Measurements from ENCODE around the gene GALNT2. TPM values are rescaled to one million over a fixed set of nuclear protein-coding genes. Genes with fewer than 3 reads are reported as not detected.

Gene GALNT2
- total RNA-seq, 1 donor from 2014 or later: 49.4 TPM

DNA sequence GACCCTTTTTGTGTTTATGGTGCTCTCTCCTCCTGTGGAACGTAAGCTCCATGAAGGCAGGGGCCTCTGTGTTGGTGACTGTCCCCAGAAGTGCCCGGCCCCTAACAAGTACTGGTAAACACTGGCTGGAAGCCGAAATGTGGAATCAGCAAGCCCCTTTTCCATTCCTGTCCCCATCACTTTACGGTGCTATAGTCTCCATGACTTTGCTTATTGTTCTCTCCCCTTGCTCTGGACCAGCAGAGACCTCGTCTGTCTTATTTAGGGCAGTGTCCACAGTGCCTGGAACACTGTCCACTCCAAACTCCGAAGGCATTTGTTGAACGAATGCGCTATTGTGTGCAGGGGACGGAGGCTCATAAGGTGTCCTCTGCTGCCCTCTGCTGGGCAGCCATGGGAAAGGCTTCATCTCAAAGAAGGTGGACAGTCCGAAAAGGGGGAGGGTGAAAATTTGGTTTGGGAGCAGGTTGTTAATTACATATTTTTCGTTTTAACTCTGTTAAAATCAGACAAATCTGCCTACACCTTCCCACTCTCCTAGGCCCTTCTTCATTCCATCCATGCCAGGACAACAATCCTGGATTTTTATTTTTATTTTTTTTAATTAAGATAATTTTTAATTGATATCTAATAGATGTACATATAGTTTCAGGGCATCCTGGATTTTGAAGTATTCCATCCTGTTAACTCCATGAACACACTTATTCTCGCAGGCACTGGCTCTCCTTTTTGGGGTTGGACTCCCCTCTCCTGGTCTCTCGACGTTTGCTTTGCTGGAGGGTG is 243.5 kb downstream of the GALNT2 start:
- peak; percentile 87 for DNase-seq

DNA sequence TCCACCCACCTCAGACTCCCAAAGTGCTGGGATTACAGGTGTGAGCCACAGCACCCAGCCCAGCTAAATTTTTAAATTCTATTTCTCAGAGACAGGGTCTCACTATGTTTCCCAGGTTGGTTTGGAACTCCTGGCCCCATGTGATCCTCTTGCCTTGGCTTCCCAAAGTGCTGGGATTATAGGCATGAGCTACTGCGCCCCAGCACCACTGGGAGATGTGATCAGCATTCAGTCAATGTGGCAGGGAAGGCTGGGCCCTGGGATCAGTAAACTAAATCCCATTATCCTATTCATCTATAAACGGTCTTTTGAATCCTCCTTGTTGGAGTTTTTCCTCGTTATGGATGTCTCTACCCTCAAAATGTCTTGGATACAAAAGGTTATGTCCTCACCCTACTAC is 245.6 kb downstream of the GALNT2 start:
- no peak for DNase-seq

- no peak for DNase-seq
These were observed 246.6 kb downstream of the GALNT2 start for GRCh38 chr1:230313453-230314141.

GRCh38 chr1:230314142-230314470 is 247.1 kb downstream of the GALNT2 start:
- DNase-seq: no peak

DNA sequence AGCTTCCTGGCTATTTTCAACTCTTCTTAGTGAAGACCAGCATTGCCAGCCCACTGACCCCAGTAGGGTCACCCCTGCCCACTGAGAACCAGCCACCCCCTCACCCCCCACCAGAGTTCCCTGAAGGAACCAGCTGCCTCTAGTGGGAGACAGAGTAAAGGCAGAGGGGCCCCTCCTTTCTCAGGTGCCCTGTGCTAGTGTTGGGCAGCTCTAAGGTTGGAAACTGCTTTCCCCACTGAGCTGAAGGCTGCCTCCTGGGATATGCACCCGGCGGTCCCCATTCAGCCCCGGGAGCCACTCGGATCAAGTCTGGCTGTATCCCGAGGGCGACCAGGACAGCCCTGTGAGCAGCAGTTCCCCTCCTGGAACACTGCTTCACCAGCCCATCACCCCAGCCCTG is 248.1 kb downstream of the GALNT2 start:
- DNase-seq: no peak

GRCh38 chr1:230316864-230317745 is 250.1 kb downstream of the GALNT2 start:
- DNase-seq: no peak

- peak; percentile 28 for DNase-seq
These were observed 251.1 kb downstream of the GALNT2 start for GRCh38 chr1:230317823-230318819.

DNA sequence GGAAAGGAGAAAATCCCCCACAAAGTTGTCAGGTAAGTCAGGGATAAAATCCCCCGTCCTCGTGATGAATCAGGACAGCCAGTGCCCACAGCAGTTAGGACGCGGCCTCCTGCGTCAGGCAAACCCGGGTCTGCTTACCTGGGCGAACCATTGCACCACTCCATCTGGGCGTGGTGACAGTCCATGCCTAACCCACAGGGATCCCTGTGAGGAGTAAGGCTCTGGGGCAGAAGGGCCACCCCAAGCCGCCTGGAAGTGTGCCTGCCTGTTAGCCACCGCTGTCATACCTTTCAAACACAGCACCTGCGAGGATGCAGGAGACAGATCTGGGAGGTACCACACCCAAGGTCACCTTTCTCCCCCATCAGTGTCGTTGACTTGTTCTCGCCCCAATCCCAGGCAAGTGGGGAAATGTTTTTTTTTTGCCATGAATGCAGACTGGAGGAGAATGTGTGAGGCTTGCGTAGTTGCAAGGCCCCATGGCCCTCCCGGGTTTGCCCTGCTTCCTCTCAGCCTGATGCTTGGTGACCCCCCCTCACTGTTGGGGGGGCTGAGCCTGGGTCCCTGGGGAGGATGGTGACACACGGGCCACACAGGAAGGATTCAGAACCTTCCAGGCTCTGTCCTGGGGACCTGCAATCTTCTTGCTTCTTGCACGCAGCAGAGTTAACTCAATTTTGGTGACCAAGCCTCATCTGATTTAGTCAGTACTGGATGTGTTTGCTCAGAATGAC is 252.1 kb downstream of the GALNT2 start:
- DNase-seq: no peak

DNA sequence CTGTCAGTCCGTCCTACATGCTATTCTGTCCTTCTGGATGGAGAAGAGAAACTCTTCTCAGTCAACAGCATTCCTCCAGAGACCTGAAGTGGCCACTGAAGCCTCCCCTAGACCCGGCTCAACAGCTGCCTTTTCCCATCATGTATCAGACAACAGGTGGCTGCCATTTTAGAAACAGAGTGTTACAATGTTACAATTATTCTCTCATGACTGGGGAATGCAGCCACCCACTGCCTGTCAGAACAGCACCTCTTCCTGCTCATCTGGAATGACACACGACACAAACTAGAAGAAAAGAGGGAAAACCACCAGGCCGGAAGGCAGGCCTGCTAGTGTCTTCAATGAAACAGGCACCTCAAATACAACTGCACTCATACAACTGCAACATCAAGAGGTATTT is 253.8 kb downstream of the GALNT2 start:
- DNase-seq: no peak

DNA sequence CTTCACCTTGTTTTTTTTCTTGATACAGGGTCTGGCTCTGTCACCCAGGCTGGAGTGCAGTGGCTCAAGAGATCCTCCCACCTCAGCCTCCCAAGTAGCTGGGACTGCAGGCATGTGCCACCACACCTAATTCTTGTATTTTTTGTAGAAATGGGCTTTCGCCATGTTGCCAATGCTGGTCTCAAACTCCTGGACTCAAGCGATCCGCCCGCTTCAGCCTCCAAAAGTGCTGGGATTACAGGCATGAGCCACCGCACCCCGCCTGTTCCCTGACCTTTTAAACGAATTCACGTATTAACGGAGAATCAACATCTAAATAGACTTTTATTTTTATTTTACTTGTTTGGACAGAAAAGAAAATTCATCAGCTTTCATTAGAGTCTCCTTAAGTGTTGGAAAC is 254.3 kb downstream of the GALNT2 start:
- DNase-seq: no peak

- no peak for DNase-seq
These were observed 254.8 kb downstream of the GALNT2 start for GRCh38 chr1:230321741-230322420.

DNA sequence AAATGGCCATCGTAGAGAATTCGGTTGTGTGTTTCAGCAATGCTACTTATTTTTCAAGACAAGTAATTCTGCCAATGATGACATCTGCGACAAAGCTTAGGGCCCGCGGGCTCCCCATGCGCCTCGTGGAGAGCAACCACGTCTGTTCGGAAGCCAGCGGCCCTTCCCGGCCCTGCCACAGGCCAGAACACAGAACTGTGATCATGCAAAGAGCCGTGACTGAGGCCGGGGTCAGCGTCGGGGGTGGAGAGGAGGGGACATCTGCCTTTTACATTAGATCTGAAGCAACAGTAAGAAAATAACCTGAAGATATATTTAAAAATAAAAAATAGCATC is 255.4 kb downstream of the GALNT2 start:
- DNase-seq: no peak

GRCh38 chr1:230322967-230323547 is 256.0 kb downstream of the GALNT2 start:
- no peak for DNase-seq

- DNase-seq: no peak
These were observed 256.6 kb downstream of the GALNT2 start for GRCh38 chr1:230323686-230324085.

DNA sequence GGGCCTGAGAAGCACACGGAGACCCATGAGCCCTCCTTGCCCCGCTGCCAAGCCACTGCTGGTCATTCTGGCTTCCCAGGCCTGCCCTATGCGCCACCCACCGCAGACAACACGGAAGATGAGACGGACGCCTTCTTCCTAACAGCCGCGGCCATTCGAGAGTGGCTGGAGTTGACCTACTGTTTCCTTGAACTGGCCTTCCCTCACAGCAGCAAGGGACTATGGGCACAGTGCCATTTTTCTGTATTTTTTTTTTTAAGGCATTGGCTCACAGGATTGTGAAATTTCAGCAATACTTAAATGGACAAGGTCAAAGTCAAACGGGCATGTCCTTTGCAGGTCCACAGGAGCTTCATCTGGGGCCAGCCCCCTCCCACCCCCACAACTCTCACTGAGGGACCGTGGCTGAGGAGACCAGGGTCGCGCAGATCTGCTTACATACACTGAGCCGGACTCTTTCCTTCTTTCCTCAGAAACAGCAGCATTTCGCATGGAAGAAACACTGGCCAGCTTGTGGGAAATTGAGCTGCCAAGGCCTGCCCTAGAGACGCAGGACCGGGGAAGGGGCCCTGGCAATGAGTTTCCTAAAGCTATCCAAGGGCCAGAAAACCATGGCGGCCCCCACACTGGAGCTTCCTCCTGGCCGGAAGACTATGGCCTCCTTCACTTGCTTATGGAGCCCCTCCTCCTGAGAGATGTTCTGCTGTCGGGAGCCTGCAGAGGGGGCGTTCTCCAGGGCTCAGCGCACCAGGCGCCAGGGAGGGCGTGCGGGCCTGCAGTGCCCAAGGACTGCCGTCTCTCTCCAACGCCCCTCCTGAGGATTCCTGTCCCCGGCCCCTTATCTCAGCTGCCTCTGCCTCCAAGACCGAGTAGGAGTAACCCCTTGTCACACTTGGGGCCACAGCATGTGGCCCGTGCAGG is 260.2 kb downstream of the GALNT2 start:
- DNase-seq: no peak

DNA sequence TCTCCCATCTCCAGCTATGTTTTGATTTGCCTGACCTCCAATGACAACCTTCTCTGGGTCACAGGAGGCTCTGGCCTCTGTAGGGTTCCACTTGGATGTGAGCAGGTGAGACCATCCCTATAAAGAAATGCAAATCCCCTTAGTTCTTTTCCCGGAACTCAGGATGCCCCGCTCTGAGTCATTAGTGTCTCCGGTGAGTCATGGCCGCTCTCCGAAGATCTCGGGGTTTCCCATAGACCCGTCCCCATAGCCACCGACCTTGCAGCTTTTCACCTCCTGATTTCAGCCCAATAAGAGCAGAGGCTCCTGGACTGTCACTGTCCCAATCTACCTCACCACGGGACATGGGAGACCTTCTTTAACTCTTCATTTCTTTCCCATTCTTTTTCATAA is 260.9 kb downstream of the GALNT2 start:
- no peak for DNase-seq

- no peak for DNase-seq
These were observed 261.4 kb downstream of the GALNT2 start for GRCh38 chr1:230328342-230329015.

DNA sequence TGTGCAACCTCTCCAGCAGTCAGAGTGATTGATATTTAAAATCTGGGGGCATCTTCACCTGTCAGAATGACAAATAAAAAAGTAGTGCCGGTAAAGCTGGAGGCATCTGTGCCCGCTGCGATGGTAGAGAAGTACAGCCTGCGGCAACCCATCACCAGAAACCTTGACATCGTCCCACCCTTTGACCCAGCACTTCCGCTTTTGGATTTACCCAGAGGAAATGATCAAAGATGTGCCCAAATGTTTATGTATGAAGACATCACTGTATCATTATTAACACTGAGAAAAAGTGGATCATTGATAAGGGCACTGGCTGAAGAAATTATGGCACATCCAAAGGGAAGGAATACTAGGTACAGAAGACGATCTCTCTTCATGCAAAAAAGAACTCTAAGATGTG is 263.1 kb downstream of the GALNT2 start:
- DNase-seq: no peak

All from dermis blood vessel endothelial cell (primary cell).